SKM-1 treated with dmso at 0.1 percent for 144 hours (cell line): ENCODE results near the gene AQP11.

Experiments used
- DNase-seq: peaks from one replicate; lab custom pipeline; 2025; ENCODE audit not compliant: unreplicated experiment; lab: John Stamatoyannopoulos, UW

AQP11 gene

GRCh38 chr11:77658213-77659013 is 68.7 kb downstream of the AQP11 start:
- no peak for DNase-seq
